ENCODE results near the gene DDX39A.
"Not testable (repeated sequence)": the region's sequence is repeated elsewhere in the genome, so short reads cannot be mapped to it uniquely, and the experiment has no call there.

Gene DDX39A

GRCh38 chr19:14407605-14408484 lies 11.3 kb downstream of the DDX39A start:
- DNase-seq, result peak; percentile 23

GRCh38 chr19:14406645-14407401 lies 12.3 kb downstream of the DDX39A start:
- no peak for DNase-seq

- peak; percentile 86 for DNase-seq
Measured at GRCh38 chr19:14405758-14406644, 13.1 kb downstream of the DDX39A start.

DNA sequence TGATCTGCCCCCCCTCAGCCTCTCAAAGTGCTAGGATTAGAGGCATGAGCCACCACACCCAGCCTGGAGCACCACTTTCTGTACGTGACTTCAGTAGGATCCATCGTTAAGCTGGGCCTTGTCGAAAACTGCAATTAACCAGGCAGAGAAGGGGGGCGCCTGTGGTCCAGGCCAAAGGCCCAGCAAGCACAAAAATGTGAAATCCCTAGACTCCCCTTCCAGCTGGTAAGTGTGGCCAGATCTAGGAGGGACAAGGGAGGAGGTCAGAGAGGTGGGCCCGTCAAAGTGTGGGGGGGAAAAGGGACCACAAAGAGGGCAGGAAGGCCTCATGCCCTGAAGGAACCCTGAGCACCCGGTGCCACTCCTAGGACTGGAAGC lies 13.8 kb downstream of the DDX39A start:
- no peak for DNase-seq

DNA sequence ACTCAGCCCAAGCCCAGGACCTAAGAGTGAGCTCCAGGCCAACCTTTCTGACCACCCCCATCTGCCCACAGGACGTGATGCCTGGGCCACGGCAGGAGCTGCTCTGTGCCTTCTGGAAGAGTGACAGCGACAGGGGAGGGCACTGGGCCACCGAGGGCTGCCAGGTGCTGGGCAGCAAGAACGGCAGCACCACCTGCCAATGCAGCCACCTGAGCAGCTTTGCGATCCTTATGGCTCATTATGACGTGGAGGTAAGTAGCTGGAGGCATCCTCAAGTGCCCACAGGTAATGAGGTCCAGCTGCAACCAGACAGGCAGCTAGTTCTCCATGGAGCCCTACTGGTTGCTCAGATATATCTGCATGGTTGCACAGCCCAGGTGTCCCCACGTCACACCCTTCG lies 14.8 kb downstream of the DDX39A start:
- no peak for DNase-seq

- DNase-seq, result not testable (repeated sequence)
Measured at GRCh38 chr19:14403145-14403930, 15.8 kb downstream of the DDX39A start.

GRCh38 chr19:14402332-14403144 lies 16.6 kb downstream of the DDX39A start:
- no peak for DNase-seq

- DNase-seq, result no peak
Measured at GRCh38 chr19:14401468-14402195, 17.5 kb downstream of the DDX39A start.

DNA sequence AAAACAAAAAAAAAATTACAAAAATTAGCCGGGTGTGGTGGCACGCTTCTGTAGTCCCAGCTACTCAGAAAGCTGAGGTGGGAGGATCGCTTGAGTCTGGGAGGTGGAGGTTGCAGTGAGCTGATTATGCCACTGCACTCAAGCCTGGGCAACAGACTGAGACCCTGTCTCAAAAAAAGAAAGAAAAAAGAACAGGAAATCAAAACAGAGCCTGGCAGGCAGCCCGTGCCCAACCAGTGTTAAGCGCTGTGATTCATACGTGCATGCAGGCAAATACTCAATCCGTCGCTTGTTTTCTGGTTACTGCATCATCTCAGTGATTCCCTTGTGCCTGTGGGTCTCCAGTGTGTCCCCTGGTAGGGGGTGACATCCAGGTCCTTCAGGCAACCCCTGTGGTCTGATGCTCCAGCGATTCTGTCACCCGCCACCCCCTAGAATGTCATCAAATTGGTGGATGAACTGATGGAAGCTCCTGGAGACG lies 18.1 kb downstream of the DDX39A start:
- DNase-seq, result no peak

DNA sequence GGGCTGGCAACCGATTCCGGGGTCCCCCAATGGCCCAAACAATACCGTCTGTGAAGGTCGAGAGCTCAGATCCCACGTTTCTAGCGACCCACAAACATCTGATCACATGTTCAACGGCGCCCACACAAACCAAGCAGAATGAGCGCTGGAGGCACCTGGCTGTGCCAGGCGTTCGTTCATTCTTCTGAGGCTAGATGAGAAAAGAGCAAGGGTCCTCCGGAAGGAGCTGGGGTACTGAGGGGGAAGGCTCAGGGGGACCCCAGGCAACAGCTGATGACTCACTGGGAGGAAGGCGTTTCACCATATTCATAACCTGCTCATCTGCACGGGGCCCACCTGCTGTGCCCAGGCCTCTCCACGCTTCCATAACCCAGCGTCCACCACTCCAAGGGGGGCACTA lies 22.0 kb downstream of the DDX39A start:
- DNase-seq, result not testable (repeated sequence)

DNA sequence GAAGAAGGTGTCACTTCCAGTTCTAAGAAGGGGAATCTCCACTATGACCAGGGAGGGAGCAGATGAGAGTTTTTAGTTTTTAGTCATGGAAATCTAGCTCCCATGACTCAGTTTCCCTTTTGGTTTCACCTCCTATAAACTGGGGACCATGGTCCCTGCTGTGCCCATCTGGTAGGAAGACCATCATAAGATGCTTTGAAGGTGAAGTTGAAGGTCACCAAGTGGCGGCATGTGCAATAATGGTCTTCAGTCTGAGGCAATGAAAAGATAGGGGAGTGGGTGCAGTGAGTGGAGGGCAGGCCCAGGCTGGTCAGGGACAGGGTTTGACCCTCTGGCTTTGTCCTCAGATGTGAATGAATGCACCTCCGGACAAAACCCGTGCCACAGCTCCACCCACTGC lies 22.4 kb downstream of the DDX39A start:
- not testable (repeated sequence) for DNase-seq

- DNase-seq, result no peak
Measured at GRCh38 chr19:14395710-14396336, 23.3 kb downstream of the DDX39A start.

- DNase-seq, result no peak
Measured at GRCh38 chr19:14395262-14395661, 23.9 kb downstream of the DDX39A start.

DNA sequence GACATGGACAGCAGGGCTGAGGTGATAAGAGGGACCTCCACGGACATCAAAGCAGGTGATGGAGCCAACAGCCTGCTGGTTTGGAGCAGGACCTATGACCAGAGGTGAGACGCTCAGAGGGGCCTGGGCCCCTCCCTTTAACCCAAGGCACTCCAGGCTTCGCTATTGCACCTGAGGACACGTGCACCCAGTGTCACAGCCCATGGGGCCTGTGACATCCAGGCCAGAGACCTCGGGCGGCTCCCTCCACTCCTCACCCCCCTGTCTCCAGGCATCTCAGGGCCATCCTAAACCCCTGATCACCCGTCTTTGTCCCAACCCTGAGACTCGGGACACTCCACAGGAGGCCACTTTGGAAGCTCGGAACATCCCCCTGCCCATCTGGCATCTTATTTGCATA lies 25.0 kb downstream of the DDX39A start:
- no peak for DNase-seq

DNA sequence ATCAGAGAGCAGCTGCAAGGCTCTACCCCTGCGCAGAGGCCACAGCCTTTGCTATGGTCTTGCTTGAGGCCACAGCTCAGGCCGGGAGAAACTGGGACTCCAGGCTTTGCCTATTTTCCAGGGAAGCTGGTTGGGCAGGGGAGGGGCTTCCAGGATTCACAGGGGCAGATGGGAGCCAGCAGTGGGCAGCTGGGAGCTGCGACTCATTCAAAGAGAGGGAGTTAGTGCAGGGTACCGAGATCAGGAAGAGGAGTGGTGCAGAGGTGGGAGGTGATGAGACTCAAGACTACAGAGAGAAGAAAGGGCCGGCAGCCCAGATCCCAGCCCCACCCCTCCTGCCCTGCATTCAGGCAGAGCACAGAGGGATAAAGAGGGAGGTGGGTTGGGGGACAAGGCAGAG lies 25.8 kb downstream of the DDX39A start:
- no peak for DNase-seq

DNA sequence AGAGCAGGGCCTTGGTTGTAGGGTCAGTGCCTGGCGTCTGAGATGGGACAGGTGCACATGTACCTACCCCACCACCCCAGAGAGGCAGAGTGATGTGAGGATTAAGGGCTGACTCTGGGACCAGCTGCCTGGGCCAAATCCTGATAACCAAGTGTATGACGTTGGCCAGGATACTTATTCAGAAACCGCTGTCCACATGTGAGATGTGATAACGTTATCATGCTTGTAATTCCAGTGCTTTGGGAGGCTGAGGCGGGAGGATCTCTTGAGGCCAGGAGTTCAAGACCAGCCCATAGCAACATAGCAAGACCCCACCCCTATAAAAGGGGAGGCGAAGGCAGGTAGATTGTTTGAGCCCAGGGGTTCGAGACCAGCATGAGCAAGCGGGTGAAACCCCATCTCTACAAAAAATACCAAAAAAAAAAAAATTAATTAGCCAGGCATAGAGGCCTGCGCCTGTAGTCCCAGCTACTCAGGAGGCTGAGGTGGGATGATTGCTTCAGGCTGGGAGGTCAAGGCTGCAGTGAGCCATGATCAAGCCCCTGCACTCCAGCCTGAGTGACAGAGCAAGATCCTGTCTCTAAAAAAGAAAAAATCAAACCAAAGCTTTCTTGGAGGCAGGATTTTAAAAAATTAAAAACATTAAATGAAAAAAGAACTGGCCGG lies 27.9 kb downstream of the DDX39A start:
- DNase-seq, result no peak

DNA sequence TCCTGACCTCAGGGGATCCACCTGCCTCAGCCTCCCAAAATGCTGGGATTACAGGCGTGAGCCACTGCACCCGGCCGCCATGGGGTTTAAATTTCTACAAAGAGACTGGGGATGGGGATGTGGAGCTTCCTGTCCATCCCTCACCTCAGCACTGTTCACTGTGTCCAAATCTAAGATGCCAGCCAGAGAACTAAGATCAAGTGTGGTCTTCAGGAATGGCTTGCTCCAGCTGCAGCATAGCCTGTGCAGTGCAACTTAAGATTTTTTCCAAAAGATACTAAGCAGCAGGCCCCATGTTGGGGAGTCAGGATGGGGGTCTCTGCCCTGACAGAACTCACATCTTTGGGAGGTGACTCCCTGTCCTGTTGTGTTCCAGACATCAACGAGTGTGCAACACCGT lies 28.6 kb downstream of the DDX39A start:
- no peak for DNase-seq

DNA sequence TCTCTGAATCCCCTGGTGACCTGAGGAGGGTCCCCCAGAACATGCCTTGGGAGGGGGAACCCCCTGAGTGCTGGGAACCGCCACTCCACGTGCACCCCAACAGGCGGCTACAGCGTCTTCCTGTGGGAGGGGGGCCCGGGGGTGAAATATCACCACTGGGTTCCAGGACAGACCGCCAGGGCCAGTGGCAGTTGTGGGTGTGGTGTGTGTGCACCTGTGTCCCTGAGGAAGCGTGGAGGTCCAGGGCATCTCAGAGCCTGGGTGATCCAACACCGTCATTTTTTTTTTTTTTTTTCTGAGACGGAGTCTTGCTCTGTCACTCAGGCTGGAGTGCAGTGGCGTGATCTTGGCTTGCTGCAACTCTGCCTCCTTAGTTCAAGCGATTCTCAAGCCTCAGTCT lies 33.6 kb downstream of the DDX39A start:
- DNase-seq, result no peak

Data from effector CD8-positive, alpha-beta T cell (primary cell).